Calu3 (cell line): ENCODE data around the gene PHOSPHO1. TPM values are rescaled to one million over a fixed set of nuclear protein-coding genes. Genes with fewer than 3 reads are reported as not detected.
"Not testable (repeated sequence)": the region's sequence is repeated elsewhere in the genome, so short reads cannot be mapped to it uniquely, and the experiment has no call there.

Experiments
- Bru-seq: library from RNA; stranded (reverse); fragments of 400-500 nt; gene quantifications from one replicate; lab custom pipeline; 2021; lab: Mats Ljungman, UMichigan
- BruChase-seq, 2 experiments: library from RNA; stranded (reverse); fragments of 400-500 nt; gene quantifications; one replicate each; lab custom pipeline; 2021; lab: Mats Ljungman, UMichigan
- BruUV-seq: library from RNA; stranded (reverse); fragments of 400-500 nt; replicated peaks from 2 replicates; lab custom pipeline; 2021; lab: Mats Ljungman, UMichigan
- CTCF ChIA-PET: fragments of 300-600 bp; sonication (Branson Sonifier 250); formaldehyde crosslinking; loops from one replicate; lab custom pipeline; 2022; ENCODE audit warnings: antibody characterized with exemption; lab: Charles Lee
- DNase-seq: peaks from one replicate; pipeline ENCODE4 v3.0.0; 2022
- H3K27ac Mint-ChIP-seq: one replicate; pipeline ENCODE4 v1.8.0; 2022; ENCODE audit warnings: mixed read lengths; ENCODE audit not compliant: unreplicated experiment
- H3K27me3 Mint-ChIP-seq: one replicate; pipeline ENCODE4 v1.8.0; 2022; ENCODE audit warnings: mixed read lengths; ENCODE audit not compliant: unreplicated experiment
- H3K36me3 Mint-ChIP-seq: one replicate; pipeline ENCODE4 v1.8.0; 2022; ENCODE audit warnings: mild to moderate bottlenecking, moderate library complexity, mixed read lengths; ENCODE audit not compliant: insufficient read depth, unreplicated experiment
- H3K4me1 Mint-ChIP-seq: one replicate; pipeline ENCODE4 v1.8.0; 2022; ENCODE audit warnings: mild to moderate bottlenecking, low read depth, mixed read lengths; ENCODE audit not compliant: unreplicated experiment
- H3K4me3 Mint-ChIP-seq: one replicate; pipeline ENCODE4 v1.8.0; 2022; ENCODE audit warnings: mild to moderate bottlenecking, low read depth, moderate library complexity, mixed read lengths; ENCODE audit not compliant: unreplicated experiment
- H3K9me3 Mint-ChIP-seq: one replicate; pipeline ENCODE4 v1.8.0; 2022; ENCODE audit warnings: low read depth, mixed read lengths; ENCODE audit not compliant: unreplicated experiment
- CTCF ChIP-seq: fragments of 200-600 bp; IDR thresholded peaks from one replicate; pipeline ENCODE4 v1.8.0; 2022; ENCODE audit warnings: antibody characterized with exemption; ENCODE audit not compliant: unreplicated experiment
- intact Hi-C: fragments of 100-400 bp; cut with micrococcal nuclease; formaldehyde crosslinking; loops from one replicate; pipeline ENCODE4 v1.10.0; 2022; ENCODE audit not compliant: unreplicated experiment
- long read RNA-seq: library from polyadenylated mRNA; stranded (forward); transcript quantifications from one replicate; pipeline ENCODE4 v2.0.0, GENCODE V29; 2022
- total RNA-seq: library from RNA; stranded (reverse); gene quantifications from 2 replicates; pipeline ENCODE4 v1.2.3, GENCODE V29; 2022

The PHOSPHO1 gene
- total RNA-seq (not detected in 2 replicates), Bru-seq, nascent RNA (percentile 9 among the genes with signal in this experiment), BruChase-seq, experiment 1, labeled RNA remaining after a 6-hour chase (not detected), BruChase-seq, experiment 2, labeled RNA remaining after a 2-hour chase (not detected)
- long read RNA-seq: 0 reads

GRCh38 chr17:49230636-49231562 lies at the start of gene PHOSPHO1:
Gene PHOSPHO1 (minus strand): TSS chr17:49230787. CDS start chr17:49226691, 4,096 bp downstream.
- CTCF ChIA-PET: interaction anchor here (0.5 kb wide), 1 partner anchor 254 kb away, joined by 4 read pairs; no protein-coding TSS in a partner anchor
- H3K9me3 Mint-ChIP-seq: no peaks in the 10 kb centered on the region
- BruUV-seq: no TSS peak
- no peak for TF ChIP-seq CTCF
- intact Hi-C loops: no loop called here
- H3K27me3 Mint-ChIP-seq: peaks cover 70% of the 10 kb centered on the region
- H3K27ac Mint-ChIP-seq: no peak within 1 kb of the TSS
- peaks cover 19% of the 10 kb centered on the region for H3K36me3 Mint-ChIP-seq
- H3K4me3 Mint-ChIP-seq: peak within 1 kb of the TSS; percentile 73
- DNase-seq: peak; percentile 87
- no peaks in the 10 kb centered on the region for H3K4me1 Mint-ChIP-seq

- peaks cover 12% of the 10 kb centered on the region for H3K4me1 Mint-ChIP-seq
- CTCF ChIA-PET: interaction anchor here (0.9 kb wide), 1 partner anchor 20 kb away, joined by 8 read pairs; no protein-coding TSS in a partner anchor
- BruUV-seq: no TSS peak
- H3K9me3 Mint-ChIP-seq: peaks cover 2% of the 10 kb centered on the region
- intact Hi-C loops: no loop called here
- no peaks in the 10 kb centered on the region for H3K27me3 Mint-ChIP-seq
- no peak overlapping the region for H3K27ac Mint-ChIP-seq
- DNase-seq: no peak
- peaks cover 6% of the 10 kb centered on the region for H3K36me3 Mint-ChIP-seq
- TF ChIP-seq CTCF: no peak
- H3K4me3 Mint-ChIP-seq: no peak overlapping the region
Observed at GRCh38 chr17:49280061-49280460, 49.5 kb upstream of the PHOSPHO1 start.

GRCh38 chr17:49279263-49280015 lies 48.9 kb upstream of the PHOSPHO1 start:
- intact Hi-C loops, H3K27me3 Mint-ChIP-seq, H3K36me3 Mint-ChIP-seq, DNase-seq, CTCF ChIA-PET, H3K4me3 Mint-ChIP-seq, H3K27ac Mint-ChIP-seq, BruUV-seq, H3K9me3 Mint-ChIP-seq: not testable (repeated sequence)
- H3K4me1 Mint-ChIP-seq: peaks cover 12% of the 10 kb centered on the region

- peaks cover 12% of the 10 kb centered on the region for H3K4me1 Mint-ChIP-seq
- CTCF ChIA-PET: interaction anchor here (0.9 kb wide), 1 partner anchor 13 kb away, joined by 4 read pairs; no protein-coding TSS in a partner anchor
Observed at GRCh38 chr17:49278076-49278475, 47.5 kb upstream of the PHOSPHO1 start.

More at GRCh38 chr17:49278076-49278475, 47.5 kb upstream of the PHOSPHO1 start:
- BruUV-seq: no TSS peak
- no peak for DNase-seq
- H3K9me3 Mint-ChIP-seq: peaks cover 2% of the 10 kb centered on the region
- no peak for TF ChIP-seq CTCF
- H3K4me3 Mint-ChIP-seq: peak overlapping the region; percentile 25
- H3K27ac Mint-ChIP-seq: no peak overlapping the region
- H3K36me3 Mint-ChIP-seq: peaks cover 6% of the 10 kb centered on the region
- intact Hi-C loops: no loop called here
- no peaks in the 10 kb centered on the region for H3K27me3 Mint-ChIP-seq
